ENCODE results near the gene CHCT1. TPM values are rescaled to one million over a fixed set of nuclear protein-coding genes. Genes with fewer than 3 reads are reported as not detected.
A peak's percentile ranks its signal among the peaks of the same experiment; 100 is the strongest.

Gene CHCT1
- total and polyA plus RNA-seq, 2 donors (not counting 3 experiments of a cell fraction or from before 2014, with no cell fraction given), result not detected

- TF ChIP-seq POLR2A (IDR thresholded peaks at IDR 0.05; ENCODE audit: low read depth, low read length), result no peak
- TF ChIP-seq CTCF (IDR thresholded peaks at IDR 0.05; ENCODE audit: extremely low read depth in 1 of 2, insufficient read depth in 1 of 2, low read depth in 1 of 2, low read length in 2 of 2), result no peak
- no peak for TF ChIP-seq GATA2 (IDR thresholded peaks at IDR 0.05; ENCODE audit: insufficient read depth, insufficient read length, low read depth, low read length)
- no peak for TF ChIP-seq MYC (IDR thresholded peaks at IDR 0.05; ENCODE audit: low read depth, low read length)
- TF ChIP-seq FOS (IDR thresholded peaks at IDR 0.05; ENCODE audit: borderline replicate concordance, insufficient read depth, low read length), result peak; percentile 20
- no peak for TF ChIP-seq EZH2 (IDR thresholded peaks at IDR 0.05; ENCODE audit: borderline replicate concordance, low read depth, low read length, severe bottlenecking)
- no peak for TF ChIP-seq JUN (IDR thresholded peaks at IDR 0.05; ENCODE audit: borderline replicate concordance, insufficient read depth, insufficient read length, low read depth)
- peak; percentile 30 for TF ChIP-seq POLR2AphosphoS5 (IDR thresholded peaks at IDR 0.05; ENCODE audit: insufficient read depth, low read depth, low read length)
- no peak for TF ChIP-seq MAX (IDR thresholded peaks at IDR 0.05; ENCODE audit: insufficient read depth, insufficient read length)
- CTCF ChIA-PET, result interaction anchor here (1.7 to 3.2 kb wide), 2 partner anchors 31 to 159 kb away, joined by 4 to 17 read pairs; no protein-coding TSS in a partner anchor
- no peaks in the 10 kb centered on the region for H3K27me3 ChIP-seq (ENCODE audit: control insufficient read depth in 2 of 2, insufficient read depth in 2 of 2, low read length in 2 of 2)
- dilution Hi-C loops (cut with MboI; ENCODE audit: extremely low pct_ligation_motif_present, low sequenced_read_pairs), result no loop called here
- H3K4me2 ChIP-seq (ENCODE audit: insufficient read depth, low read length), result peak overlapping the region; percentile 98
- H3K9me1 ChIP-seq (replicated peaks; ENCODE audit: control insufficient read depth, extremely low read depth, insufficient read depth, low read length), result no peaks in the 10 kb centered on the region
- H3K36me3 ChIP-seq (ENCODE audit: control insufficient read depth in 2 of 2, extremely low read depth in 1 of 2, insufficient read depth in 2 of 2, low read length in 2 of 2), result no peaks in the 10 kb centered on the region
- peaks cover 9% of the 10 kb centered on the region for H4K20me1 ChIP-seq (replicated peaks; ENCODE audit: control insufficient read depth, extremely low read depth, insufficient read depth, low read length)
- intact Hi-C loops (cut with micrococcal nuclease), result loop anchor here (5.0 to 10.0 kb wide), 4 partner anchors 143 to 245 kb away; partner anchors contain the start of gene CA4
- no peak overlapping the region for H2AFZ ChIP-seq (ENCODE audit: low read depth, low read length)
- no peaks in the 10 kb centered on the region for H3K9me3 ChIP-seq (replicated peaks; ENCODE audit: control insufficient read depth, insufficient read depth, low read length)
- peak; percentile 39 for DNase-seq (ENCODE audit: low read depth, low spot score)
- peak overlapping the region; percentile 82 for H3K27ac ChIP-seq (ENCODE audit: insufficient read depth, low read depth, low read length)
- peak; percentile 64 for FAIRE-seq
- H3K9ac ChIP-seq (replicated peaks; ENCODE audit: extremely low read depth, insufficient read depth, low read length), result peak overlapping the region; percentile 90
- peak overlapping the region in 2 of 3 experiments; percentile 88 to 93 for H3K4me3 ChIP-seq (replicated peaks in 1 of 3; ENCODE audit: insufficient read depth in 1 of 3, low read depth in 1 of 3, low read length in 3 of 3)
- H3K4me1 ChIP-seq (ENCODE audit: control insufficient read depth, extremely low read depth, insufficient read depth, low read length), result peaks cover 22% of the 10 kb centered on the region
- POLR2A ChIA-PET, result no interaction called here
- TSS peak; percentile 26 for BruUV-seq (replicated peaks)
- H3K79me2 ChIP-seq (ENCODE audit: control insufficient read depth, insufficient read depth, low read length), result peaks cover 61% of the 10 kb centered on the region
Observed at GRCh38 chr17:60390186-60390585, 32.1 kb upstream of the CHCT1 start.
